Effector CD8-positive, alpha-beta T cell (primary cell): Measurements from ENCODE around the gene SIDT2.

Experiments used
- DNase-seq: peaks from one replicate; lab custom pipeline; 2025; lab: John Stamatoyannopoulos, UW

The SIDT2 gene

DNA sequence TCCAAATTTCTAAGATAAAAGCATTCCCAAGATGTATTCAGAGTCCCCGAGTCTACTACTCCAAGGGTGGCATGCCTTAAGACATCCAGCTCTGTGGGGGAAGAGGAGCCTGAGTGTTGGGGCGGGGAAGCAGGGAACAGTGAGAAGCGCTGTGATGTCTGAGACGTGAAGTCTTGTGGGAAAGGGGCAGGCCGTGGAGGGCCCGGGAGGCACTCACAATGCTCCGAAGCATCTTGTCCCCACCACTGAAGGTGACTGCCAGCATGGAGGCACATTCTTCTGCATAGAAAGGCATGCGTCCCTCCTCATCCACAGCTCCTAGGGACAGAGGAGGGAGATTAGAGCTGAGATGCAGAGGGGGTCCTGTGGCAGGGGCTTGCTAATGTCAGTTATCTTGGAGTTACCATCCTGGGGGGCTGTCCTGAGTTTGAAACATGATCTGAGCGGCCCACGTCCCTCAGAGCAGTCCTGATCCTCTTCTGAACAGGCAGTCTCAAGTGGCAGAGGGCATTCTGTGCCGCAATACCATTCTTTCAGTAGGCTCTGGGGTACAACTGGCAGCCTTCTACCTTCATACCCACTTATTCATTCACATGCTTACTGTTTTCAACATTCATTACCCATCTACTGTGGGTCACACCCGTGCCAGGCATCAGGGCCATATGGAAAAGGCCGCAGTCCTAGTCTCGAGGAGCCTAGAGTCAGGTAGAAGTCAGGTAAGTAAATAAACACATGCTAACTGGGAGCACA, 44.6 kb downstream of the SIDT2 start:
- DNase-seq: no peak

DNA sequence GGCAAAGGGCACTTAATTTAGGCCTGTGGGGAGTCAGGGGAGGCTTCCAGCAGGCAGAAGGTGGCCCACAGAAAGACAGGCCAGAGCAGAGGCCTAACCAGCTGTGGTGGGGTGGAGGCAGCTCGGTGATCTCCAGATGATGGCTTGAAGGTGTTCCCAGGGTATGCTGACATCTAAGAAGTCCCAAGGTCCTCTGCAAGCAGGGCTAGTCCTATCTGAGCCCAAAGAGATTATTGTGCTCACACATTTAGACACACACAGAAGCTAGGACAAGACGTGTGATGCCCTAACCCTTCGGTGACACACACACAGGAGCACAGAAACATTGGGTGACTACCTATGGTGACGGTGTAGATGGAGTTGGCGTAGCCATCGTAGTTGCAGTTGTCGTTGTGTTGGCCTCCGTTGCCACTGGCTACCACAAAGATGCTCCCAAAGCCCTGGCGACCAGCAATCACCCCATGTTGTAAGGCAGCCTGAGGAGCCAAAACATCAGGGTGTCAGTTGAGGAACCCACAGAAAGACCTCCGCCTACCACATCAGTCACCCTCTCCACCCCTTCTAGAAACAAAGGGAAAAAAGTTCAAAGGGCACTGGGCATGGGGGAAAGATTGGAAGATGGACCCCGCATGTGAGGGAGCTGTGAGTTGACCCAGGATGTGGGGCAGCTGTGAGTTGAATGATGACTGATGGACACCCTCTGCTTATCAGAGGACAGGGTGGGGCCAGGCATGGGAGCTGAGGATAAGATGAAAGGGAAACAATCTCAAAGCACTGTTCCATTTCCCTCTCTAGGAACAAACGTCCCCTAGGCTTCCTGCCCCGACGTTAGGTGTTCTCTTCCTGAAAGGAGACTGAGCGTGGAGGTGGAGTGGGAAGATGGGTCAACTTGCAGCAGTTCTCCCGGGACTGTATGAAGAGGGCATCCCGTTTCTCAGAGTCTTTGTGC, 45.5 kb downstream of the SIDT2 start:
- no peak for DNase-seq

DNA sequence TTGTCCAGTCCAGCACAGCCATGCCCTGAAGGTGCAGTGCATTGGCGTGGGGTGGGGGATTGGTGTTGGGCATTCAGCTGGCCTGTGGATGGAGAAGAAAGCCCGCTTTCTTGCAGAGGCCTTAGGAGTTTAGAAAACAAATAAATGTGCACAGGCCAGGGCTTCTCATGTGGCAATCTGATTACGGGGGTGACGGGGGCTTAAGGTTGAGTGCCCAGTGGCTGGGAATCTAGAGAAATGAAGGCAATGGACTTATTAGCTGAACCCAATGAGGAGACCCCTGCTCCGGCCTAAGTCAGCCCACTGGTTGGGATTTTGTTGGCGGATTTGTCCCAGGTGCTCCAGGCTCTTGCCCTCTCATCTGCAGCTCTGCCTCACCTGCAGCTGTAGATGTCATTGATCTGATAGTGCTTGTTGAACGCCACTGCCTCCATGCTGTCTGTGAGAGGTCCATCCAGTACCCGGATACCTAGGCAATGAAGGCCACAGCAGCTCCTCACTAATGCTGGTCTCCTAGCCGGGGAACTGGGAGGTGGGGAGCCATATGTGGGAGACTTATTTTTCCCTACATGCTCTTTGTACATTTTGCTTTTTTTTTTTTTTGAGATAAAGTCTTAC, 47.1 kb downstream of the SIDT2 start:
- DNase-seq: no peak

DNA sequence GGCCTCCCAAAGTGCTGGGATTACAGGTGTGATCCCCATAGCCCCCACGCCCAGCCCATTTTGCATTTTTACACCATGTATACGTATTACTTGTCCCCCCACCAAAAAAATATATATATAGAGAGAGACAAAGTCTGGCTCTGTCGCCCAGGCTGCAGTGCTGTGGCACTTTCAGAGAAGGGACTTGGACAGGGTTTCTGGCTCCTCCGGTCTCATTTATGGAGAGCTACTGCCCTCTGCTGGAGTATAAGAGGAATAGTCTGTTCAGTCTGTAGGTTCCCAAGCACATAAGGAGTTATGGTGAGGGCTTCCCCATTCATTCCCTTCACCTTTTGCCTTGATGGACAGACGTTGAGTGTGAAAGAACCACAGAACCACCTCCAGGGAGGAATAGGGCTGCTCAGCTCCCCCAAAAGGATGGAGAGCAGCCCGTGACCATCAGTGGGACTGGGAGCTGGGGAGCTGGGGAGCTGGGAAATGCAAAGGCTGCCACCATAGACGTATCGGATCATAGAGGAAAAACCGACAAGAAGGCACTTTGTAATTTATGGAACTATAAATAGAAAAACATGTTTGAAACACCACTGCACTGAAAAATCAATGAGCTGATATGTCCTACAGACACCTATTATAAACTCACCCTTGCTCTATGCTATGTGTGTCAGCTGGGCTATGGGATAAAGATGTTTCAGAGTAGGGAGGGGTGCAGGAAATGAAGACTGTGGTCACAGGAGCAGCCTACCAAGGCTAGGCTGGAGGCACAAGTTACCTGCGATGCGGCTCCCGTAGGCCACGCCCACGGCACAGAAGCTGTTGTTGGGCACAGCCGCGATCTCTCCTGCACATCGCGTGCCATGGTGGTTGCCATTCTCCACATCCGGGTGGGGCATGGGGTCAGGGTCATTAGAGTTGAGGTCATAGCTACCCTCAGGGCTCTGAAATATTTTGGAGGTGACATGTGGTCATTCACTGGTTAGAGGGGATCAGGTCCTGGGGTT, 48.1 kb downstream of the SIDT2 start:
- peak; percentile 10 for DNase-seq

DNA sequence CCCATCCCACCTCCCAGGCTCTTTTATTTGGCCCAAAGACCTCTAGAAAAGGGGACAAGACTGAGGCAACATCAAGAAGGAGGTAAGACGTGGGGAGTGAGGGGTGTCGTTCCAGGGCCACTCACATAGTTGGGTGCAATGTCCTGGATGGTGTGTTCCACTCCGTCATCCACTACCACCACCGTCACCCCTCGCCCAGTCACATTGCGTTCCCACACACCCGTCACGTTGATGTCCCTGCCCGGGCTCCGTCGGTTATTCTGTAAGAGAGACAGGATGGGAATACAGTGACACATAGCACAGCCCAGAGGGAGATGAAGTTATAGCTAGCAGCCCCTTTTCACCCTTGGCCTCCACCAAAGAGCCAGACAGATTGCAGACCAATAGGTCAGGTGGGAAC, 49.5 kb downstream of the SIDT2 start:
- DNase-seq: no peak

DNA sequence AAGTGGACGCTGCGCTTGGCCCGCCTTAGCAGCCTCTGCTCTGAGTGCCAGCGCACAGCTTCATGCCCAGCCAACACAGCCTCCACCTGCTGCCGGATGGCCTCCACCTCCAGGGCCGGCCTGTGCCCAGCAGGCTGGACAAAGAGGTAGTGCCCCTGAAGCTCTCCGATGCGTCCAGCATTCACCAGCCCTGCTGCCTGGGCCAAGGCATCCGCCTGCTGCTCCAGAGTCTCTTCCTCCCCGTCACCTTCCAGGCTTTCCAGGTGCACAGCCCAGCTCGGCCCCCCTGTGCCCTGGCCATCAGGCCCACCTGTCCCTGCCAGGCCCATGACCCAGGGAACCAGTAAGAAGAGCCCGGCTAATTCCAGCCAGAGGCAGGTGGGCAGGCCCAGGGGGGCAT, 50.9 kb downstream of the SIDT2 start:
- no peak for DNase-seq

DNA sequence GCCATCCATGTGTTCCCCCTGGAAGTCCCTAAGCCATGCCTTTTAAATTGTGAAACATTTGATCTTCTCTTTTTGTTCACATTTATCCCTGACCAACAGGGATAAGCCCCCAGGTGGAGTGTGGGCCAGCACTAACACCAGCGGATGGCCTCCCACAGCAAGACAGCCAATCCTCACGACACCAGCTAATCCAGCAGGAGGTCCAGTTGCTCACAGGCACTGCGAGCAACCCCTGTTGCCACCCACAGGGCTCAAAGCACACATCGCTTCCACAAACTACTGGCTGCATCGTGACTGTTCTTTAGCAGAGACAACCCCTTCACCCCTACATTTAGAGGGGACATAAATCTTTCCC, 51.4 kb downstream of the SIDT2 start:
- DNase-seq: no peak

DNA sequence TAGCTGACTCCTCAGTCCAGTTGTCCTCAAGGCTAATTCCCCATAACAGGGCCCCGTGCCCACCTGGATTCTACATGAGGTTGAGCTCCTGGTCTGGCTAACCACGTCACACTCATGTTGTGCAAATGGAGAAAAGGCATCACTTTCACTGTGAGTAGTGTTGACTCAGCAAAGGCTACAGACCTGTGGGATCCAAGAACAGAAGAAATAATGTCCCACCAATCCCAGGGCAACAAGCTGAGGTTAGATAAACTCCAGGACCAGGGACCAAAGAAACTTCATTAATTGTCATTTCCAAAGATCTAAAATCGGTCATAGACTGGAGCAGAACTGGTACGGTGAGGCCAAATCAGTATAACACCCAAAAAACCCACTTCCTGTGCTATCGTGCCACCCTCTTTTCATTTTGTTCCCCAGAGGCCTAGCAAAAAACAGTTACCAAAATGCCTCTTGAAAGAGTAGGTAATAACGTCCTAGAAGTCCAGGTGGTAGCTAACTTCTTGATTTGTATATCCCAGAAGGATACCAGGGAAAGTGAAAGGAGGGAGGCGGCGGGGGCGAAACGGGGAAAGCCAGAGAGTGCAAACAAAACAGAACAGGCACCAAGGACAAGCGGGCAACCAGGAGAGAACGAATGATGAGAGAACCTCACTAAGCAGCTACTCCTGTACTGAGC, 51.9 kb downstream of the SIDT2 start:
- peak; percentile 3 for DNase-seq

DNA sequence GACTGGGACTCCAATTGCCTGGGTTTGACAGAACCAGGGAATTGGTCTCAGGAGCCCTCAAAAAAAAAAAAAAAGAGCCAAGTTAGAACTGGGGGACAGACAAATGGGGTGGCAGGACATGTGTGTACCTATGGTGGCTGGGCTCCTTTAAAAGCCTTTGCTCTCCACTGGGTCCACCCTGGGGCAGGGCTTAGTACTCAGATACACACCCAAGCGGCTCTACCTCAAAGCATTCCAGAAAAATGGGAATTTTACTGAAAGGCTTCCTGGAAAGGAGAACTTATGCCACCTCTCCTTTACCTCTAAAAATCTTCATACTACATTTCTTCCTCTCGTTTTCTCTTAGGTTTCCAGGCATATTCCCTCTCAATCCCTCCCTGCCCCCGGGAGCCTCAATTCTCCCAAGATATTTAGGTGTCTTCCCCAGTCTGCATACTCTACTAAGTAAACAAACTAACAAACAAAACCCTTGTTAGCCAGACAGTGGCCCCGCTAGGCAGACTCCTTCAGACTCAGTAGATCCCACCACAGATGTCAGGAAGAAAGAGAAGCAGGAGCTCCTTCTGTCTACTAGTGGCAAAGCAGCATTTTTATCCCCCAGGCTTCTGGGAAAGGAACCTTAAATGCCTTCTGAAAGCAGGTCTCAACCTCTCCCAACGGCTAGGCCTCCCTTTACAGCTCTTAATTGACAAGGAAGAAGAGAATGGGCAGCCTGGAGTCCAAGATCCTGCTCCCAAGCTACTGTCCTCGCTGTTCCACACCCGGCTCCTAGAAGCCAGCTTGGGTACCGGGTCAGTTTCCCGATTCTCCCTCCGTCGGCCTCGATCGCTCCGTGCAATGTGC, 52.7 kb downstream of the SIDT2 start:
- no peak for DNase-seq

DNA sequence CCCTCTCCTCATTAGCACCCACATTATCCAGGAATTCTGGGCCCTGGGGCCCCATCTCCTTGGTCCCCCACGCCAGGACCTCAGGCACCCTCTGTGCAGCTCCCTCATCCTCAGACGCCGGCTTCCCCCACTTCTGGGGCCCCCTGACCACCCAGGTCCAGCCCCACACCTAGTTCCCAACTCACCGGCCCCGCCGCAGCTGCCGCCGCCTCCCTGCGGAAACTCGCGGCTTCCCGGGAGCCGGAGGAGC, 53.2 kb downstream of the SIDT2 start, which contains the start of gene PCSK7:
TSS of gene PCSK7 (minus strand) at position 232 of the 250 bp plus-strand sequence. CDS start 2,229 bp downstream, outside the sequence.
- DNase-seq: no peak

DNA sequence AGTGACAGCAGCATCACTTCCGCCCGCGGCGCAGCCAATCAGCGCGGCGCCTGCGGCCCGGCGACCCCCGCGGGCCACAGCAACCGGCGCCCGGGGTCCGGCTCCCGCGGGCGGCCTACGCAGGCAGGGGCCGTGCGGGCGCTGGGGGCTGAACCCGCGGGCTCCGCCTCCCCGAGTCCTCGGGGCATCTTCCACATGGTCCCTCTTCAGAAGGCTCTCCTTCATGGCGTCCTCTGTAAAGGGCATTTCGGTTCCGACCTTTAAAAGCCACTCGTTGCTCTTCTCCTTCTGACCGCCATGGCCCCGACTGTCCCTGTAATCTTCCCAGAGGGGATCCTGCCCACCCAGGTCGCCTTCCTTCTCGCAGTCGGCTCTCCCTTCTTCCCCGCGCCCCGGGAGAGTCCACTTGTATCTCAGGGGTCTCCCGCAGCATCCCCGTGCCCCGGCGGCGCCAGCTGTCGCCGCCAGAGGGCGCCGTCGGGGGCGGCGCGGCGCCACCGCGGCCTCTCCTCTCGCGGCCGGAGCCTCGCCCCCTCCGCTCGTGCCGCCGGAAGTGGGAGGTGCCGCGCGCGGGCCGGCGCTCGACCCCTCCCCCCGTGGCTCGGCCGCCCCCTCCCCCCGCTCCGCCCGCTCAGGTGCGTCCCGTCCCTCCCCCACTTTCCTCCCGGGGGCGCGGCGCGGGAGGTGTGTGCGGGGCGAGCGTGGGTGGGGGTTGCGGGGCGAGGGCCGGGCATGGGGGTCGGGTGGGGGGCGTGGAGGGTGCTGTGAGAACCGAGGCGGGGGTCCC, 53.7 kb downstream of the SIDT2 start, which contains the start of gene RNF214:
TSS of gene RNF214 (plus strand) at position 580 of the 787 bp plus-strand sequence. CDS start 1,602 bp downstream, outside the sequence.
- DNase-seq: peak; percentile 56

DNA sequence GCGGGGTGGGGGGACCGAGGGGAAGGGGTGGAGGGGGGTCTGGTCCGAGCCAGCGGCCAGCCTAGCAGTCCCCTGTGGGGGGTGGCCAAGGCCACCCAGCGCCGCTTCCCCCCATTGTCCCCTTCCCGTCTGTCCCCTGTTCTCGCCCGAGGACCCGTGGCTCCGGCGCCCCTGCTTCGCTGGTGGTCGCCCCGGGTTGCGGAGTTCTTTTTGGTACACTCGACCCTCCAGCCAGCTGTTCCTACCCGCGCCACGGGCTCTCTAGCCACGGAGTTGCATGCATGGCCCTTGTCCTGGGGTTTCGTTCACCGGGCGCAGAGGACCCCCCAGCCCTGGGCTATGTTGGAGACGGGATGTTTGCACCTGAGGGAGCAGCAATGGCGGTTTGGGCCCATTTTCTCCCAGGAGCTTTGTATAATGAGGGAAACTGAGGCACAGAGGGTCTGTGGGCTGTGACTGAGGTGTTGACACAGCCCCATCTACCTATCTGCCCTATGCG, 54.4 kb downstream of the SIDT2 start:
- no peak for DNase-seq

DNA sequence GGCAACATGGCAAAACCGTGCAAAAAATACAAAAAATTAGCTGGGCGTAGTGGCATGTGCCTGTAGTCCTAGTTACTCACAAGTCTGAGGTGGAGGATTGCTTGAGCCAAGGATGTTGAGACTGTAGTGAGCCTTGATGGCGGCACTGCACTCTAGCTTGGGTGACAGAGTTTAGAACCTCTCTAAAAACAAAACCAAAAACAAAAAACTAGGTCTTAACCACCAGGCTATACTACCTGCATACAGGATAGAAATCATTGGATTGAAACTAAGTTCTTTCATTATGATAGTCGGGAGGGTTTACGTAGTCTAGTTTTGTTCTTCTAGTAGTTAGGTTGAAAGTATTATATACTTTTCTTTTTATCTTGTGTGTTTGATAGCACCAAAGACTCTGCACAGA, 59.7 kb downstream of the SIDT2 start:
- DNase-seq: no peak

DNA sequence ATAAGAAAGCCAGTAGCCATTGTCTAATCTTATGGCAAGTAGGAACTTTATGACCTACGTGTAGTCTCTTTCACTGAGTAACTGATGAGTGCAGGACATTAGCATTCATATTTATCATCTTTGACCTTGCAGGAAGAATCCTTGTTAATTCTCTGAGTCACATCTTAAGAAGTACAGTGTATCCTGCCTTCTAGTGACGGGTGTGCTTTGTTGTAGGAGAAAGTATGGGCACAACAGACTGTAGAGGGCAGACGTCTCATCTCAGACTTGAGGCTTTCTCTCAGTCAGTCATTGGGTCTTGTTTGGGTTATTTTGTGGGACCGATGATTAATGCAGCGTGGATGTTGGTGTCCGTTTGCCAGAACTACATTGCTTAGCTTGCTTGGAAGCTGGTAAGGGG, 60.8 kb downstream of the SIDT2 start:
- DNase-seq: no peak
